H1 (cell line): Measurements from ENCODE around the gene CYP4F11. TPM values are rescaled to one million over a fixed set of nuclear protein-coding genes. Genes with fewer than 3 reads are reported as not detected.

Source experiments
- CHD1 ChIP-seq: IDR thresholded peaks from 2 replicates; pipeline ENCODE4 v1.6.1; 2012; ENCODE audit warnings: low read depth, low read length, improper control_type of control experiment
- CHD7 ChIP-seq: fragments of 300-600 bp; sonication (generic); IDR thresholded peaks from 2 replicates; pipeline ENCODE4 v1.7.1; 2012; ENCODE audit warnings: low read length, moderate library complexity, mild to moderate bottlenecking, inconsistent platforms; ENCODE audit not compliant: insufficient replicate concordance
- MAFK ChIP-seq: IDR thresholded peaks from 2 replicates; pipeline ENCODE4 v1.6.1; 2012; ENCODE audit warnings: low read depth, mild to moderate bottlenecking, improper control_type of control experiment, low read length
- SAP30 ChIP-seq: fragments of 300-600 bp; sonication (generic); IDR thresholded peaks from 2 replicates; pipeline ENCODE4 v1.7.1; 2012; ENCODE audit warnings: low read length, moderate library complexity, mild to moderate bottlenecking, inconsistent platforms; ENCODE audit not compliant: insufficient read depth, insufficient replicate concordance
- SIX5 ChIP-seq: IDR thresholded peaks from 2 replicates; pipeline ENCODE4 v1.6.1; 2011; ENCODE audit warnings: mild to moderate bottlenecking, low read depth, low read length
- SP1 ChIP-seq: IDR thresholded peaks from 2 replicates; pipeline ENCODE4 v1.6.1; 2011; ENCODE audit warnings: low read depth, low read length
- polyA plus RNA-seq, 7 experiments: library from polyadenylated mRNA; depleted of rRNA in 3 of 7; stranded (reverse) in 5 of 7; unstranded in 2 of 7; fragments of >200 nt in 5 of 7; fragments of 200-250 nt in 2 of 7; gene quantifications; 1 replicate in 5 of 7; 2 replicates in 1 of 7; 4 replicates in 1 of 7; pipeline versions ENCODE4 v1.2.1 to v1.2.3, GENCODE V29; 2011 to 2013; ENCODE audit warnings: missing spikeins in 2 of 7, mixed read lengths in 2 of 7
- total RNA-seq: library from RNA; stranded (reverse); fragmentation: NEBNext Ultra II Directional; extraction: Animal tissue kit (Norgen Biotek cat#: 25700); gene quantifications from 2 replicates; pipeline ENCODE4 v1.2.1, GENCODE V29; 2021

CYP4F11 gene
- total and polyA plus RNA-seq, 2 of the 8 experiments (the other 6 are each of a cell fraction or from before 2014, with no cell fraction given), result not detected

GRCh38 chr19:15863272-15863671, 71.1 kb downstream of the CYP4F11 start (continued):
- TF ChIP-seq SAP30, result no peak
- TF ChIP-seq CHD7, result no peak
- TF ChIP-seq SP1, result no peak
- TF ChIP-seq MAFK, result no peak
- TF ChIP-seq SIX5, result no peak
- no peak for TF ChIP-seq CHD1
